LNCaP clone FGC (cell line): Measurements from ENCODE around the gene TTC39C.

Source experiments
- DNase-seq: peaks from one replicate; pipeline ENCODE4 v3.0.0-alpha.2; 2011; ENCODE audit warnings: low read depth
- H3K4me3 ChIP-seq: 2 replicates; pipeline ENCODE4 v1.5.1; 2011; ENCODE audit warnings: mild to moderate bottlenecking, low read depth, low read length, control low read depth
- CTCF ChIP-seq: IDR thresholded peaks from 2 replicates; pipeline ENCODE4 v1.5.1; 2012; ENCODE audit warnings: mild to moderate bottlenecking; ENCODE audit not compliant: control insufficient read depth, insufficient read depth; ENCODE audit errors: extremely low read depth

Gene TTC39C

DNA sequence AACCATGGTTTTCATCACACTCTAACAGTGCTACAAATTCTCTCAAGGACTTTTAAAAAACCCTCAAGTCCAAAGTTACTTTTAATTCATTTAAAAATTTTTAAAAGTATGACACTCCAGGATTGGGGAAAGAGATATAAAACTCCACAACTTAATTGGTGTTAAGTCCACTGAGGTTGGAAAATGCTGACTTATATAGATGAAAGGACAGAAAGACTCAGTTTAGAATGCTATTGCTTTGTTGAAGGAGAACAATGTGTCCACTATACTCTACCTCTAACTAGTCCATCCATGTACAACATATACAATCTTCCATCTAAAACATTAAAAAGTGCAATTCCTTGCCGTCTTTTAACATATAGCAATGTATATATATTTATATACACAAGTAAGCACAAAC, 165.5 kb downstream of the TTC39C start:
- no peak overlapping the region for H3K4me3 ChIP-seq
- TF ChIP-seq CTCF = no peak
- DNase-seq = no peak

- no peak for DNase-seq
- no peak for TF ChIP-seq CTCF
- H3K4me3 ChIP-seq = no peak overlapping the region
Observed at GRCh38 chr18:24181806-24182205, 167.3 kb downstream of the TTC39C start.
